DMS53 (cell line): Measurements from ENCODE around the gene AHI1.
A peak's percentile ranks its signal among the peaks of the same experiment; 100 is the strongest.

Source experiments
- DNase-seq: peaks from one replicate; lab custom pipeline; 2025; lab: John Stamatoyannopoulos, UW

The AHI1 gene

DNA sequence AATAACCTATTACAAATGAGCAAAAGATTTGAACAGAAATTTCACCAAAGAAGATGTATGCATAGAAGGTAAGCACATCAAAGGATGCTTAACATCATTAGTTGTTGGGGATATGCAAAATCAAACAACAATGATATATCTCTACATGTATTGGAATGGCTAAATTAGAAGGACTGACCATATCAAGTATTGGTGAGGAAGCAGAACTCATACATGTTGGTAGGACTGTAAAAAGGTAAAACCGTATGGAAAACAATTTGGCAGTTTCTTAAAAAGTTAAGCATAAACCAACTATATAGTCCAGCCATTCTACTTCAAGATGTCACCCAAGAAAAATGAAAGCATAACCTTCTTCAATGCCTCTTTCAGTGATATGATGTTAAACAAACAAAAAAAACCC, 202.5 kb downstream of the AHI1 start:
- DNase-seq = no peak

DNA sequence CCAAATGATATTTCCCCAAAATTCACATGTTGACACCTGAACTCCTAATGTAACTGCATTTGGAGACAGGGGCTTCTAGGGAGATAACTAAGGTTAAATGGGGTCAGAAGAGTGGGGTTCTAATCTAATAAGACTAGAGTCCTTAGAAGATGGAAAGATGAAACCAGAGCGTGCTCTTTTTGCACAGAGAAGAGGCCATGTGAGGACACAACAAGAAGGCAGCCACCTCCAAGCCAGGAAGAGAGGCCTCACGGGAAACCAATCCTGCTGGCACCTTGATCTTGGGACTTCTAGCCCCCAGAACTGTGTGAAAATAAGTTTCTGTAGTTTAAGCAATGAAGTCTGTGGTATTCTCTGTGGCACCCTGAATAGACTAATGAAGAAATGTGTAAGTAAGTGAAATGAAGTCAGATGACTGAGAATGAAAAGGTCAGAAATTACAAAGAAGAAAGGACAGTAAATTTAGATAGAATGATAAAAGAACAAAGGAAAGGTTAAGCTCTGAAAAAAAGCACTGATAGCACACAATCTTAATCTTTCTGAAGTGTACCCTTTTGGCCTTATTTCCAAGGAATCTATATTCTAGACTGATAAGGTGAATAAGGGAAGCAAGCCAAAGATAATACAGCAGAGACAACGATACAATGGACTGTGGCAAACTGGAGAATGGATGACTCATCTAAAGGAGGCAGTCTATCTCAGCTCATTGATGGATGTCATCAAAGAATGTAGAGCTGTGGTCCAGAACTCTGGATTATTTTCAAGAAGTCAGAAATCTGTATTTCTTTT, 206.1 kb downstream of the AHI1 start:
- peak; percentile 26 for DNase-seq

DNA sequence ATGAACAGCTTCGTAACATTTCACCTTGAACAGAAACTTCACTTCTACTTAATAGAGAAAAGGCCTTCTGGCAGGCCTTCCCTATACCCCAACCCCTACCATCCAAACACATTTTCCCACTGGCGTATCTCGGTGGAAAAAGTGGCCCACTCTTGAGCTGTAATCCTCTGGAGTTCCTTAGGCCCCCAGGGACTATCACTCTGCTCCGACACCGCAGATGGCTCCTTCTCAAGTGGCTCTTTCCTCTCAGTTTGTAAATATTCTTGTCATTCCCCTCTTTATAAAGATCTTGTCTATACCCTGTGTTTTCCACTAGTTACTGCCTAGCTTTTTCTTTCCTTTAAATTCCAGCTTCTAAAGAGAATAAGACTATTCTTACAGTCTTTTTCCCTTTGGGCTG, 207.7 kb downstream of the AHI1 start:
- DNase-seq = no peak

DNA sequence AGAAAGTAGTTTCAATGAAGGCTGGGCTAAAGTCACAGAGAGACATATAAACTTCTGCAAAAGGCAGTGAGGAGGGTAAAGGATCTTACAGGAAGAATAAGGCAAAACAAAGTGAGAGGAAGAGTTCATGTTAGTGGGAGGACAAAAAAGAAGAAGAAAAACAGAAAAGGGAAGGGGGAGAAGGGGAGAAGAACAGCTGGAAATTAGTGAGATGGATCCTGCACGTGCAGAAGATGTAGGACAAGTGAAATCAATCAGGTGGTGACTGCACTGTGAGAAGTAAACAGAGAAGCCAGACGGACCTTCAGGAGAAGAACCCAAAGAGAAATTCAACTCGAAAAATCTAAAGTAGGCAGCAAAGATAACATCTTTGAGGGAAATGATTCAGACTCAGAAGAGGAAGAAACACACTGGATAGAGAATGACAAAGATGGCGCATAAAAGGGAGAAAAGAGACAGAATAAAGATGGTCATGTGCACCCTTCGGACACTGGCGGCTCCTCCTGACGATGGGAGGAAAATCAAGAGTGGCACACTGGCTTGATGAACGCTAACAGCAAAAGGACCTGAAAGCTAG, 210.5 kb downstream of the AHI1 start:
- no peak for DNase-seq

DNA sequence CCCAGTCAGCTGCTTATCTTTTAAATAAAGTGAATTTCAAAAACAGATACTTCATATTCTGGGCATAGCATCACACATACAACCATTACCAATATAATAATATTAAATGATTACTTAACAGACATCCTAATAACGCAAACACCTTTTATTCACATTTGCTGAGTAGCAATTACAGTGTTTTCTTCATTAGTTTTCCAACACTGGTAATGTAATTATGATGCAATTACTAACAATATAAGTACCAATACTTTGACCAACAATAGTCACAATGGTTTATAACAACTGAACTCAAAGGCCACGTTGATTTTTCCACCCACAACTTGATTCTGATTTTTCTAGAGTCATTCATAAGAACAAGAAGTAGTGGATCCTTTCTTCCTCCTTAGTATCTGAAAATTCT, 212.4 kb downstream of the AHI1 start:
- no peak for DNase-seq

DNA sequence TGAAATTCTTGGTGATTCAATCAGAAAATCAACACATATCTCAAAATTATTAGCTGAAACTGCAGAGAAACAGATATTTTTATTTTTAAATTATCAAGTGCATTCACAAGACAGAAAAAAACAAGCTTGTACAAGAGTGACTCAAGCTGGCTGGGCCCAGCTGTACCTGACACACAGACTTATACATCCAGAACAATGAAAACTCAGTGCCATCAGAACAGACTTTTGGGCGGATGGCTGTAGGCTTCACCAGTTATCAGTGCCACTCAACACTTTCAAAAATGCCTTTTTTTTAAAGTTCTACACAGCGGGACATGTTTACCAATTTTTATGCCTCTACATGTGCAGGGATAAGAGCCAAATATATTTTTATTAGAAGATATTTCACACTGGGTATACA, 213.6 kb downstream of the AHI1 start:
- DNase-seq = no peak

DNA sequence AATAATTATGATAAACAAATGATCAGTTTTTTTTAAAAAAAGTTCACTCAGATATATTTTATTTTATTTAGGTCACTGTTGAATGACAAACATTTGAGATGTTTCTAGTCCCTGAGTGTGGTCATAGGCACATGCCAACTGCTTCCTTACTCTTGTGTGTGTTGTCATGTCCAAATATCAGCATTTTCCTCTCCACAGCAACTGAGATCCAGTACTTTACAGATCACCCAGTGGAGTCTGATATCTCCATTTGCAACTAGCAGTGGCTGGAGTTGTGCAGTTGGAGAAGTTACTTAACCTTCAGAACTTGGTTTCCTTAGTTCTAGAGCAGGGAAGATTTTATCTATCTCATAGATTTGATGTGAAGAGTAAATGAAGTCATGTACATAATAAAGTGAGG, 215.1 kb downstream of the AHI1 start:
- DNase-seq = no peak

DNA sequence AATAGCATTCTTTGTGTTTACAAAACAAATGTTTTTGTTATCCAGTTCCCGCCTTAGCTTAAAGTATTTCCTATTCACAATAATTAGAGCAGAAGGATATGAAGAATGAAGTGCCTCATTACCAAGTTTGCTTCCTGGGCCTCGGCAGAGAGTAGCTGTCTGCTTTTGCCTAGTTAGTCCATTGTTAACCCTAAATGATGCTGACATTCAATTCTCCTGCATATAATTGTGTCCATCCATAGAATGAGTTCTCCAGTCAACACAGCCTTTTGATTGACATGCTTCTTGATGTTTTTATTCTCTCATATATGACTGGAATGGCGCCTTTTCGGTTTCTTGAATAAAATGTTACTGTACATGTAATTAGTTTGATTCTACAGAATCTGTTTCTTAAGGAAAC, 215.6 kb downstream of the AHI1 start:
- no peak for DNase-seq

DNA sequence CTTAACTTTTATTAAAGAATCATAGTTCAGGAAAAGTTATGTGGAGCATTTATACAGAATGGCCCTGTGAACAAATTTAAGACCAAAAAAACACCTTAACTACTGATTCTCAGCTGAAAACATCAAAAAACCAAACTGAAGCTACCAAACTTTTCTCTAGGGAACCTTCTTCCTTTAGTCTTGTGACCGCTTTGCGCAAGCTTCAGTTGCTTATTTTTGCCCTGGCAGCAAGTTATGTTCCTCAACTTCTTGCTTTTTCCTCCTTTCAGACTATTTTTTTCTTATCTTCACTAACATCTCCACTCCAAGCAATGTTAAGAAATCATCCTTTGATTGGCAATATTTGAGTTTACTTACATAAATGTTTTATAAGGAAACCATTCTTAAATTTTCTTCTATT, 216.3 kb downstream of the AHI1 start:
- DNase-seq = no peak

DNA sequence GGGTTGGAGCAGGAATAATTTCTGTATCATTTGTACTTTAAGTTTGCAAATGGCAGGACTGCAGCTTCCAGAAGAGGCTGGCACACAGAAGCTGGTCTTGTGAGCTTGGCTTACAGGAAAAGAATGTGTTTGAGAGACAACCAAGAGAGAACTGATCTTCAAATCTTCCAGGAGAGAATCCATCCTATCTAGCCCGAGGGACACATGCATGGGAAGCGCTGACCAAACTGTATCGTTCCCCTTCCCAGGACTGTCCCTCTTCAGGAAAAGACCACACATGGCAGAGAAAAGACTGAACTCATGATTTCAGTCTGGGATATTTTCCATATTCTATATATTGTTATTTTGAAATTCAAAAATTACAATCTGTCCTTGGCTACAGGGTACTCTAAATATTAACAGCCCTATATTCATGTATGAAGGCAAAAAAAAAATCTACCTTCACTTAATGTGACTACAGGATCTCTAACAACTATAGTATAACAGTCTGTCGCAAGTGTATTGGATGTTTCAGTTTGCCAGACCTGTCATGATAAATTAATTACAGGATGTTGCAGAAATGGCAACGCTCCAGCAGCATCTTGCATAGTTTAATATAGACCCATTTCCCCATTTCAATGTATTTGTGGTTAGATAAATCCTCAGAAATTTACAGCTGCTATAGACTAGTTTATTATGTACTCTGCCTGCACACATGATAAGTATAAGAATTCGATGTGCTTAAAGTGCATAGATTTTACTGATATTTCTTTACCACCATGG, 217.0 kb downstream of the AHI1 start:
- no peak for DNase-seq

DNA sequence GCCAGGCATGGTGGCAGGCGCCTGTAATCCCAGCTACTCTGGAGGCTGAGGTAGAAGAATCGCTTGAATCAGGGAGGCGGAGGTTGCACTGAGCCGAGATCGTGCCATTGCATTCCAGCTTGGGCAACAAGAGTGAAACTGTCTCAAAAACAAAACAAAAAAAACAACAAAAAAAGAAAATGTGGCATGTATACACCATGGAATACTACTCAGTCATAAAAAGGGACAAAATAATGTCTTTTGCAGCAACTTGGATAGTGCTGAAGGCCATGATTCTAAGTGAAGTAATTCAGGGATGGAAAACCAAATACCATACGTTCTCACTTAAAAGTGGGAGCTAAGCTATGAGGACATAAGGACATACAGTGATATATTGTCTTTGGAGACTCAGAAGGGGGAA, 220.1 kb downstream of the AHI1 start:
- no peak for DNase-seq

DNA sequence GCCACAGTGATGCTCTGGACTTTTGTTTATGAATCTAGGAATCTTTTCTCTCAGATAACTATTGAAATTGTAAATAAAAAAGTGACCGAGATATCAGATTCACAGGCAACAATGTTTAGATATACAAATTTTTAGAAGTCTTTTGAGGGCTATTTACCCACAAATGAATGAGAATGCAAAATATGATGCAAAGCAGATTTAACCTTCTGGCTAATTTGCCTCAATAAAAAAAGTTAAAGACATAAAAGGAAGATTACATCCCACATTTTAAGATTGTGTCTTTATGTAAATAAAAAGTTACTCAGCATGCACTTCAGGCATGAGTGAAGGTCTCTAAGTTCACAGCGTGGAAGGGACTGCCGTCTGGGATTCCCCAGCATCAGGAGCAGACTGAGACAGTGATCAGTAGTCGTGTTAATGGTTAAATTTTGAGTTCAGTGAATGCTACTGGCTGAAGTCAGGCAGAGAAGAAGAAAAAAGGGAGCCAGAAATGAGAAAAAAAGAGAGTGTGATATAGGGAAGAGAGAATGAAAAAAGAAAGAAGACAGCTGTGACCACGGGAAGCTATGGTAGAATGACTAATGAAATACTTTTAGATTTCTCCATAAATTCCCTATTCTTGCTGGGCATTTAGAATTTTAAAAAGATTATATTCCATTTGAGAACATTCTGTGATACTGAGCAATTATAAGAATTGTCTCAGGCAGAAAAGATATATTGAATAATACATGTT, 222.8 kb downstream of the AHI1 start:
- no peak for DNase-seq

DNA sequence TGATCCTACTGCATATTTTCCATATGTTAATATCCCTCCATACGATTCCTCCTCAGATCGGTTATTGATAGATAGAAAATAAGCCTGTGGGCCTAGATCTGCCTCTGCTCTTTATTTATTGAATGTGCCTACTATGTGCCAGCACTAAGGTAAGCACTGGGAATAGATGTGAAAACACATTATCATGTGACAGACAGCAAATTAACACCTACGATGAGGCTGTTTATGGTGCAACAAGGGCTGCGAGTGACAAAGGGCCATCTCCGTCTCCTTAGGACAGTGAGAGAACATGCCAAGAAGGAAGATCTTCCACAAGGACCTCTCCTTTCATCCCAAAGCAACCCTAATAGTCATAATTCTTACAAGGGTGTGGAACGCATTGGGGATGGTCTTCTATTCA, 225.9 kb downstream of the AHI1 start:
- no peak for DNase-seq

DNA sequence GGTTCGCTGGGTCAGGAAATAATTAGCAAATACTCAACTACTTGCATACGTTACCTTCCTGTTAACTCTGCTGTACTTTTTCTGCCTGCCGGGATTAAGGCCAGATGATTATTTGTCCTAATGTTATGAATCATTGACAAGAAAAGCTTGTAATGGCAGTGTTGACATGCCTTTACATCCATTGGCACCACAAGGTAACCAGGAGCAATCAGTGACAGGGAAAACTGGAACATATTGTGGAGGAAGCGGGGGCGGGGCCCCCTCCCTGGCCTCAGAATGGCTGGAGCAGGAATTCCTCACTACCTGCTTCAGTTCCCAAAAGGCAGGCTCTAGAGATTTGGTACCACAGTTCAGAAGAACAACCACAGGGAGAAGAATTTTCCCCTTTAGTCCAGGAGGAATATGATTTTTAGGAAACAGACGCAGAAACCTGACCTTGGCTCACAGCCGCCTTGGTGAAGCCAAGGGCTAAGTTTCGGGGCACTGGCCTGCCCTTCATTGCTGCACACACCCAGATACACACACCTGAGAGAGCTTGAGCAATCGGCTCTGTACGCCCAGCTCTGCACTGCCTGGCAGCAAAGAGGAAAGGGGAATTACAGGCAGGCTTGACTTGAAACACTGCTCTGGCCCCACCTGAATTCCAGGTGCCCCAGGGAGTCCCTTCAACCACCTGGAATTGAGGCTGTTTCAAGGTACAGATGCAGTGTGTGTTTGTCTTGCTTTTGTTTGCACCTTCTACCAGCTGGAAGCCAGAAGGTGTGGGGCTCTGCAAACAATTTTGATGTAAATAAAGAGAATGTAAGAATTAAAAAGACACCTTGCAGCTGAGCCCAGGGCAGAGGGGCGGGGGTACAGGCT, 226.6 kb downstream of the AHI1 start:
- peak; percentile 83 for DNase-seq

DNA sequence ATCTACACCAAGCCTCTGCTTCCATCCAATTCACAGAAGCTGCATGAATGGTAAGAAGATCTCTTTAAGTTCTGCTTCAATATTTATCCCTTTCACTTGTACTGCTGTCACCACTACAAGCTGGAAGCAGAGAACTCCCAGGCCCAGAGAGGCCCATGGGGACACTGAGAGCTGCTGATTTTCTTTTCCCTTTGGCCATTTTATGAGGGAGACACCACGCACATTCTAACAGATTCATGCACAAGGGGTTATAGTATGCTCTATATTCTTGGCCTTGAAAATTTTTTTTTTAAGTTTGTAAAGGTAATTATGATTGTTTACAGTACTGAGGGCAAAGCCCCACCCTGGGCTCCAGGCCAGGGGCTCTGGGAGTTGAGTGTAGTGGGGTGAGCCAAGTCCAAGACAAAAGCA, 228.1 kb downstream of the AHI1 start:
- DNase-seq = no peak

DNA sequence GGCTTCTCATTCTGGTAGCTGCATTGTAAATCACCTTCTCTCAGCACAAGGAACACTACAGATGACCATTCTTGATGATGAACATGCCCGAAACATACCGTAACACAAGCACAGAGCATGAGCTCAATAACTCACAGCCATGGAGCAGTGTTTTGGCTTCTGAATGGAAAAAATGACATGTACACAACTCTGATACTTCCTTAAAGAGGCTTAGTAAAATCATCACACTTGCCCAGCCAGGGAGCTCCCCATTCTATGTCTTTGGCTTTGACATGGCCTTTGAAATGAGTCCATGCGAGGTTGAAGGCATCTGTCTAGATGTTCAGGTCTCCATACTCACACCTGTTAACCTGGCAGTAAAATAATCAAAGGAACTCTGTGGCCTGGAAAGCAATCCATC, 228.8 kb downstream of the AHI1 start:
- DNase-seq = no peak

DNA sequence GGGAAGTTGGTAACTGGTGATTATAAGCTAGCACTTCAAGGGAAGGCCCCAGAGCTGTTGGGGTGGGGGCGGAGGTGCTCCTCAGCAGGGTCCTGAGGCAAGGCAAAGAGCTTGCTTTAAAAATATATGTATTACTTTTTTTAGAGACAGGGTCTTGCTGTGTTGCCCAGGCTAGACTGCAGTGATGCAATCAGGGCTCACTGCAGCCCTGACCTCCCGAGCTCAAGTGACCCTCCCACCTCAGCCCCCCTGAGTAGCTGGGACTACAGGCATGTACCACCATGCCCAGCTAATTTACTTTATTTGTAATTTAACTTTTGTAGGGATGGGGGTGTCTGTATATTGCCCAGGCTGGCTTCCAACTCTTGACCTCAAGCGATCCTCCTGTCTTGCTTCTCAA, 229.3 kb downstream of the AHI1 start:
- no peak for DNase-seq

DNA sequence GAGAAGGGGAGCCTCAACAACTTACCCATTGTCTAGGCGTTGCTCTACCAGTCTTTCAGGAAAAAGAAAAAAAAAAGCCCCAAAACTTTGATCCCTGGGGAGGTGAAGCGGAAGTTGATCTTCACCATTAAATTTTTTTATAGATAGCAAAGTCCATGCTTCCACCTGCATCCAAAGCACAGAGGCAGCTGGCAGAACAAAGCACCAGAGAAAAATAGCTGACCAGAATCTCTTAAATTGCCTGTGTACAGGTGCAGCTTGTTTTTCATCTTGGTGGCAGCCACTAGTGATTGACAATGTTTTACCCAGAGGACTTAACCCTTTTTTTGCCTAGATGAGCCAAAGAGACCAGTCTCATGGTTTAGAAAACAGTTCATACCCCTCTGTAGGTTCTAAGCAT, 230.5 kb downstream of the AHI1 start:
- peak; percentile 86 for DNase-seq

DNA sequence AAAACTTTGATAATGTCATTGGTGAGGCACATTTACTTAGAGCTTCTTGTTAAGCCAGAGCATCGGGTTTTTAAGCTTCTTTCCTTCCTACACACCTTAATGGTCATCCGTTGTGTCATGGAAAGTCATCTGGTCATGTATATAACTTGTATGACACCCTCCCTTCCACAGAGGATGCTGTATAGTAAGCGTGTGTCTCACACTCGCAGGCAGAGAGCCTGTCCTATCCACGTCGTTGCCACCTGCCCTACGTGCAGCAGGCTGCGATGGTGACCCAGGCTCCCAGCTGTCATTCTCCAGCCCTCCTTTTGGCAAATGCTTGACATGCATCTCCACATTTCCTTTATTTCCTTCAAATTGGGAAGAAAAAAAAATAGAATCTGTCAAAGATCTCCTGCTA, 230.9 kb downstream of the AHI1 start:
- DNase-seq = peak; percentile 81

DNA sequence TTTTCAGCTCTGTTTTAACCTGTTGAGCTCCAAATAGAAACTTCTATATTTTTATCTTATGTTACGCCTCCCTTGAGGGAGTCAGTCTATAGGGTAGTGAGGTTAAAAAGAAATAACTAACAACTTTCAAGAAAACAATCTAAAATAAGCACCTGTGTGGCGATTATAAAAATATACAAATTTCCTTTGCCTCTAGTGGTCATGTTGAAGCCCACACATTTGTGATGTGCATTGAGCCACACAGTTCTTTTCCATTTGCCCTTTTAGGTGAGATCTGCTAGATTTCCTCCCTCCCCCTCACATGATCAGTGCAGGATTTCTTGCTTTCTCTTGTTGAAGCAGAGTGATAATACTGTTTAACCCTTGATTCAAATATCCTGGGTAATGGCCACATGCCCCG, 232.3 kb downstream of the AHI1 start:
- DNase-seq = no peak

DNA sequence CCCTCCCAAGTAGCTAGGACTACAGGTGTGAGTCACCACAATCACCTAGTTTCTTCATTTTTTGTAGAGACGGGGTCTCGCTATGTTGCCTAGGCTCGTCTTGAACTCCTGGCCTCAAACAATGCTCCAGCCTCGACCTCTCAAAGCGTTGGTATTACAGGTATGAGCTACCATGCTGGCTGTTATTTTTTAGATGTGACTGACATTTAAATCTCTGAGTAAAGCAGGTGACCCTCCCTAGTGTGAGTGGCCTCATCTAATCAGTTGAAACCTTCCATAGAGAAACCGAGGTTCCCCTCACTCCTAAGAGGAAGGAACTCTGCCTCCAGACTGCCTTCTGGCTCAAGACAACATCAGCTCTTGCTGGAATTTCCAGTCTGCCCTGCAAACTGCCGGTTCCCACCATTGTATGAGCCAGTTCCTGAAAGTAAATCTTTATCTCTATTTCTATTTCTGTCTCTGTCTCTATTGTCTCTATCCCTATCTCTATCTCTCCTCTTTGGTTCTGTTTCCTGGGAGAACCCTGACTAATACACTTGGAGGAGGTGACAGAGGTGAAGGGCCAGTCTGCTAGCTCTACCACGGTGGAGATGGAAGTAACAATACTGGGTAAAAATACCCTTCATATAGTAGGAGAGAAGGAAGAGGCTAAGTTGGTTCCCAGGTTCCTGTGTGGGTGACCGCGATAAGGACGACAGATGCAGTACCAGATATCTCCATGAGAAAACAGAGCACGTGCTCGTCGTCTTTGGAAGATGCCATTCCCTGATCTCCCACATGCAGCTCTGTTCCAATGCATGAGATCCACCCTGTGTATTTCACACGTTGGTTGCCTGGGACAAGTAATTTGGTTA, 235.4 kb downstream of the AHI1 start:
- no peak for DNase-seq
